ENCODE data around the gene PGK1.

DNA sequence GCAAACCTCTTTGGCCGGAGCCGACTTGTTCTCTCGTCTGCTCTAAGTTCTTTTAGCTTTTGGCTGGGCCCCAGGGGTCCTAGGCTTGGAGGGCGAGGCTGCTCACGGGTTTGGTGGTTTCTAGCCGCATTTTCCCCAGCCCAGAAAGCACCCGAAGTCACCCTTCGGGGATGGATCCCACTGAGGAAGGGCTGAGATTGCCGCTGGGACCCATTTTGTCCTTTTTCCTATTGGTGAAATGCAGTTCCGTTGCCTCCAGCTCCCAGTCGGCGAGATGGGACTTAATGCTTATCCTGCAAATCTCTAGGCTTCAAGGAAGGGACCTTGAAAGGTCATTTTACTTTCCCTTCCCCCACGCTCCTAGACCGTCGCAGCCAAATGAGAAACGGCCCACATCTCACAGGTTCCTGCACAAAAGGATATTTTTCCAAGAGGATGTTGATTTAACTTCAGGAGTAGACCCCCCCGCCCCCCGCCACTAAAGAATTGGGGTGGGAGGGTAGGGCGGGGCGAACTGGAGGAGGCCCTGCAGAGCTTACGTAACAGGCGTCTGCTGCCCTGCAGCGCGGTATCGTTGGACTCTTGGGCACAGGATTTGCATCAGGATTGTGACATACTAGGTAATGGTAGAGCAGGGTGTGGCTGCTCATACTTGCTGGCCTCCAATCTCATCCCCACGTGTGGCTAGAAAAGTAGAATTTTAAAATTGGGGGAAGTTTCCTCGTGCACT, 564 bp downstream of the PGK1 start:
- no peak for TF ChIP-seq ZFX (IDR thresholded peaks at IDR 0.05)
- no peak for TF ChIP-seq CTCF (conservative IDR thresholded peaks at IDR 0.05)

Measured in C4-2B (cell line).